WTC11 (cell line): Measurements from ENCODE around the gene MDN1. TPM values are rescaled to one million over a fixed set of nuclear protein-coding genes. Genes with fewer than 3 reads are reported as not detected.

Source experiments
- ATAC-seq: fragments of 200-7000 bp; cut with Tn5 transposase; 2 replicates; pipeline ENCODE4 v1.10.0; 2021; ENCODE audit warnings: mild to moderate bottlenecking, moderate library complexity
- CTCF ChIA-PET: fragments of 300-600 bp; sonication (Branson Sonifier 250); formaldehyde crosslinking; loops from one replicate; lab custom pipeline; 2021; ENCODE audit warnings: antibody characterized with exemption; lab: Charles Lee
- POLR2A ChIA-PET: fragments of 350-600 bp; sonication (Branson Sonifier 250); formaldehyde crosslinking; loops from one replicate; lab custom pipeline; 2021; ENCODE audit warnings: antibody characterized with exemption; lab: Charles Lee
- DNase-seq: peaks from one replicate; pipeline ENCODE4 v3.0.0; 2021; ENCODE audit warnings: low spot score
- H3K27ac Mint-ChIP-seq: 2 replicates; pipeline ENCODE4 v1.8.0; 2021; ENCODE audit warnings: mixed read lengths
- H3K27me3 Mint-ChIP-seq: 2 replicates; pipeline ENCODE4 v1.8.0; 2021; ENCODE audit warnings: low read depth, mild to moderate bottlenecking, moderate library complexity, mixed read lengths
- H3K36me3 Mint-ChIP-seq: 2 replicates; pipeline ENCODE4 v1.8.0; 2021; ENCODE audit warnings: mixed read lengths
- H3K4me1 Mint-ChIP-seq: 2 replicates; pipeline ENCODE4 v1.8.0; 2022; ENCODE audit warnings: mixed read lengths
- H3K4me3 Mint-ChIP-seq: 2 replicates; pipeline ENCODE4 v1.8.0; 2021; ENCODE audit warnings: mild to moderate bottlenecking, moderate library complexity, mixed read lengths
- H3K9me3 Mint-ChIP-seq: 2 replicates; pipeline ENCODE4 v1.8.0; 2021; ENCODE audit warnings: mixed read lengths
- ELF4 ChIP-seq: sonication (generic); formaldehyde crosslinking; IDR thresholded peaks from 2 replicates; pipeline ENCODE4 v1.8.1; 2022; ENCODE audit warnings: low read depth, mild to moderate bottlenecking, moderate library complexity, missing genetic modification reagents
- FOXJ3 ChIP-seq: sonication (generic); formaldehyde crosslinking; IDR thresholded peaks from 2 replicates; pipeline ENCODE4 v1.9.0; 2021; ENCODE audit warnings: missing genetic modification reagents, mild to moderate bottlenecking, borderline replicate concordance
- GTF2I ChIP-seq: fragments of 250-450 bp; sonication (Bioruptor Pico); conservative IDR thresholded peaks from 2 replicates; pipeline ENCODE4 v1.4.0; 2021; ENCODE audit warnings: mild to moderate bottlenecking
- HMGA2 ChIP-seq: fragments of 250-450 bp; sonication (Bioruptor Pico); IDR thresholded peaks from 2 replicates; pipeline ENCODE4 v1.4.0; 2021; ENCODE audit warnings: mild to moderate bottlenecking, moderate library complexity
- JAZF1 ChIP-seq: fragments of 250-450 bp; sonication (Bioruptor Pico); IDR thresholded peaks from 2 replicates; pipeline ENCODE4 v1.9.0; 2021; ENCODE audit warnings: moderate library complexity, mild to moderate bottlenecking, inconsistent platforms
- NFATC4 ChIP-seq: fragments of 250-450 bp; sonication (Bioruptor Pico); IDR thresholded peaks from 2 replicates; pipeline ENCODE4 v1.9.0; 2021; ENCODE audit warnings: mild to moderate bottlenecking
- NFE2L1 ChIP-seq: sonication (generic); formaldehyde crosslinking; IDR thresholded peaks from 2 replicates; pipeline ENCODE4 v1.8.1; 2023; ENCODE audit warnings: missing genetic modification reagents
- NFYB ChIP-seq: sonication (generic); formaldehyde crosslinking; conservative IDR thresholded peaks from 2 replicates; pipeline ENCODE4 v1.8.0; 2022; ENCODE audit warnings: low read depth, missing genetic modification reagents
- NR3C1 ChIP-seq: sonication (generic); formaldehyde crosslinking; conservative IDR thresholded peaks from 2 replicates; pipeline ENCODE4 v1.8.1; 2023; ENCODE audit warnings: low read depth, mild to moderate bottlenecking, missing genetic modification reagents
- RELA ChIP-seq: sonication (generic); formaldehyde crosslinking; IDR thresholded peaks from 2 replicates; pipeline ENCODE4 v1.8.1; 2022; ENCODE audit warnings: missing genetic modification reagents, mild to moderate bottlenecking, borderline replicate concordance
- TCF7 ChIP-seq: sonication (generic); formaldehyde crosslinking; IDR thresholded peaks from 2 replicates; pipeline ENCODE4 v1.8.0; 2022; ENCODE audit warnings: mild to moderate bottlenecking, low read depth, missing genetic modification reagents, moderate library complexity
- TEAD4 ChIP-seq: sonication (generic); formaldehyde crosslinking; IDR thresholded peaks from 2 replicates; pipeline ENCODE4 v1.8.0; 2022; ENCODE audit warnings: mild to moderate bottlenecking, missing genetic modification reagents
- ZNF138 ChIP-seq: sonication (generic); formaldehyde crosslinking; conservative IDR thresholded peaks from 2 replicates; pipeline ENCODE4 v1.8.1; 2022; ENCODE audit warnings: mild to moderate bottlenecking, moderate library complexity, missing genetic modification reagents
- ZNF423 ChIP-seq: fragments of 250-450 bp; sonication (Bioruptor Pico); IDR thresholded peaks from 2 replicates; pipeline ENCODE4 v2.1.2; 2022; ENCODE audit warnings: mild to moderate bottlenecking, moderate library complexity
- ZNF671 ChIP-seq: fragments of 250-450 bp; sonication (Bioruptor Pico); IDR thresholded peaks from 2 replicates; pipeline ENCODE4 v1.8.0; 2021; ENCODE audit warnings: mild to moderate bottlenecking
- total RNA-seq: library from RNA; stranded (reverse); gene quantifications from 3 replicates; pipeline ENCODE4 v1.2.3, GENCODE V29; 2021
- TF ChIP-seq, protein P1 (sequence below): sonication (generic); formaldehyde crosslinking; IDR thresholded peaks from 2 replicates; pipeline ENCODE4 v1.8.1; 2022; ENCODE audit warnings: low read depth, missing genetic modification reagents, borderline replicate concordance
- TF ChIP-seq, protein P2 (sequence below): sonication (generic); formaldehyde crosslinking; IDR thresholded peaks from 2 replicates; pipeline ENCODE4 v1.8.0; 2022; ENCODE audit warnings: mild to moderate bottlenecking, missing genetic modification reagents
- TF ChIP-seq, protein P3 (sequence below): fragments of 250-450 bp; sonication (Bioruptor Pico); IDR thresholded peaks from 2 replicates; pipeline ENCODE4 v1.9.0; 2021; ENCODE audit warnings: mild to moderate bottlenecking, borderline replicate concordance
- TF ChIP-seq, protein P4 (sequence below): sonication (generic); formaldehyde crosslinking; IDR thresholded peaks from 2 replicates; pipeline ENCODE4 v1.8.0; 2022; ENCODE audit warnings: mild to moderate bottlenecking, missing genetic modification reagents
- TF ChIP-seq, protein P5 (sequence below): fragments of 250-450 bp; sonication (Bioruptor Pico); IDR thresholded peaks from 2 replicates; pipeline ENCODE4 v1.9.0; 2021; ENCODE audit warnings: mild to moderate bottlenecking
- TF ChIP-seq, protein P6 (sequence below): sonication (generic); formaldehyde crosslinking; IDR thresholded peaks from 2 replicates; pipeline ENCODE4 v1.8.0; 2022; ENCODE audit warnings: mild to moderate bottlenecking, missing genetic modification reagents
- TF ChIP-seq, protein P7 (sequence below): sonication (generic); formaldehyde crosslinking; IDR thresholded peaks from 2 replicates; pipeline ENCODE4 v1.8.0; 2022; ENCODE audit warnings: mild to moderate bottlenecking, missing genetic modification reagents
- TF ChIP-seq, protein P8 (sequence below): fragments of 250-450 bp; sonication (Bioruptor Pico); IDR thresholded peaks from 2 replicates; pipeline ENCODE4 v1.8.0; 2021; ENCODE audit warnings: mild to moderate bottlenecking

The MDN1 gene
- total RNA-seq, 1 experiment from 2014 or later, result 195 TPM

DNA sequence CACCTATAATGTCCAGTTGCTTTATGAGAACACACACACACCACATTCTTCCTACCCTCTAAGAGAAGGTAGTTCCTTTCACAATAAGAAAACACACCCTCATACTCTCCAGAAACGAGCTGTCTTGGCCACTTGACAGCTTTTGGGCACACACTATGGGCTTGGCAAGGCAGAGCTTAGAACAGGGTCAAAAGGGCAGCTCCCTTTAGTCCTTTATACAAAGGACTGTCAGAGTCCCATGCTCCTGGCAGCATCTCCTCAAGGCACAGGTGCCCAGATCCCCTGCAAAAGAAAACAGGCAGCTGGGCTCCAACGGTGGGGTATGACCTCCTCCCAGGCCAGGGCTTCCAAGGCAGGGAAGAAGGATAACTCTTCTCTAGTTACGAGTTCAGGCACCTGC, 176.2 kb downstream of the MDN1 start (continued):
- TF ChIP-seq ZNF138 (CRISPR knock-in tag) (no peak), NFYB (CRISPR knock-in tag) (no peak), RELA (CRISPR knock-in tag) (no peak)

DNA sequence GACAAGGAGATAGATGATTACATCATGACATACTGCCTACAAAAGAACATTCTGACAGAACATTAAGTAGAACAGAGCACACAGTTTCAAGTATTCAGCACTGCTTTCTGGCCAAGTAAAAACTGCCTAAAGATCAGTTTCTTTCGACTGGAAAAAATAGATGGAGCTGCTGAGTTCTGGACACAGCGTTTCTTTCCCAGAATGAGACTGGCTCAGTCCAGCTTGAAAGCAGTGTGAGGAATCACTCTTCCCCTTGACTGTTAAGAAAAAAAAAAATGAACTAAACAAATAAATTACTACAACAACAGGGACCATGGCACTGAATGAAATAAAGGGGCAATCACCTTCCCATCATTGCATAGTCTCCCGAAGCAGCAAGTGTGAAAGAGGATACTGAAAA, 176.6 kb downstream of the MDN1 start:
- H3K36me3 Mint-ChIP-seq, result peaks cover 62% of the 10 kb centered on the region
- no peak for ATAC-seq
- no peak for DNase-seq
- H3K27me3 Mint-ChIP-seq, result no peaks in the 10 kb centered on the region
- TF ChIP-seq NFATC4 (CRISPR knock-in tag) (no peak), HMGA2 (CRISPR knock-in tag) (no peak), NR3C1 (CRISPR knock-in tag) (no peak), FOXJ3 (CRISPR knock-in tag) (no peak), TCF7 (CRISPR knock-in tag) (no peak), ELF4 (CRISPR knock-in tag) (no peak), GTF2I (CRISPR knock-in tag) (no peak), NFE2L1 (CRISPR knock-in tag) (no peak), ZNF423 (CRISPR knock-in tag) (no peak), JAZF1 (CRISPR knock-in tag) (no peak), ZNF671 (CRISPR knock-in tag) (no peak), TEAD4 (CRISPR knock-in tag) (no peak)
- TF ChIP-seq, protein P1, sequence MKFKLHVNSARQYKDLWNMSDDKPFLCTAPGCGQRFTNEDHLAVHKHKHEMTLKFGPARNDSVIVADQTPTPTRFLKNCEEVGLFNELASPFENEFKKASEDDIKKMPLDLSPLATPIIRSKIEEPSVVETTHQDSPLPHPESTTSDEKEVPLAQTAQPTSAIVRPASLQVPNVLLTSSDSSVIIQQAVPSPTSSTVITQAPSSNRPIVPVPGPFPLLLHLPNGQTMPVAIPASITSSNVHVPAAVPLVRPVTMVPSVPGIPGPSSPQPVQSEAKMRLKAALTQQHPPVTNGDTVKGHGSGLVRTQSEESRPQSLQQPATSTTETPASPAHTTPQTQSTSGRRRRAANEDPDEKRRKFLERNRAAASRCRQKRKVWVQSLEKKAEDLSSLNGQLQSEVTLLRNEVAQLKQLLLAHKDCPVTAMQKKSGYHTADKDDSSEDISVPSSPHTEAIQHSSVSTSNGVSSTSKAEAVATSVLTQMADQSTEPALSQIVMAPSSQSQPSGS (CRISPR knock-in tag), result no peak
- TF ChIP-seq, protein P2, sequence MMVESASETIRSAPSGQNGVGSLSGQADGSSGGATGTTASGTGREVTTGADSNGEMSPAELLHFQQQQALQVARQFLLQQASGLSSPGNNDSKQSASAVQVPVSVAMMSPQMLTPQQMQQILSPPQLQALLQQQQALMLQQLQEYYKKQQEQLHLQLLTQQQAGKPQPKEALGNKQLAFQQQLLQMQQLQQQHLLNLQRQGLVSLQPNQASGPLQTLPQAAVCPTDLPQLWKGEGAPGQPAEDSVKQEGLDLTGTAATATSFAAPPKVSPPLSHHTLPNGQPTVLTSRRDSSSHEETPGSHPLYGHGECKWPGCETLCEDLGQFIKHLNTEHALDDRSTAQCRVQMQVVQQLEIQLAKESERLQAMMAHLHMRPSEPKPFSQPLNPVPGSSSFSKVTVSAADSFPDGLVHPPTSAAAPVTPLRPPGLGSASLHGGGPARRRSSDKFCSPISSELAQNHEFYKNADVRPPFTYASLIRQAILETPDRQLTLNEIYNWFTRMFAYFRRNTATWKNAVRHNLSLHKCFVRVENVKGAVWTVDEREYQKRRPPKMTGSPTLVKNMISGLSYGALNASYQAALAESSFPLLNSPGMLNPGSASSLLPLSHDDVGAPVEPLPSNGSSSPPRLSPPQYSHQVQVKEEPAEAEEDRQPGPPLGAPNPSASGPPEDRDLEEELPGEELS (CRISPR knock-in tag), result no peak
- TF ChIP-seq, protein P3, sequence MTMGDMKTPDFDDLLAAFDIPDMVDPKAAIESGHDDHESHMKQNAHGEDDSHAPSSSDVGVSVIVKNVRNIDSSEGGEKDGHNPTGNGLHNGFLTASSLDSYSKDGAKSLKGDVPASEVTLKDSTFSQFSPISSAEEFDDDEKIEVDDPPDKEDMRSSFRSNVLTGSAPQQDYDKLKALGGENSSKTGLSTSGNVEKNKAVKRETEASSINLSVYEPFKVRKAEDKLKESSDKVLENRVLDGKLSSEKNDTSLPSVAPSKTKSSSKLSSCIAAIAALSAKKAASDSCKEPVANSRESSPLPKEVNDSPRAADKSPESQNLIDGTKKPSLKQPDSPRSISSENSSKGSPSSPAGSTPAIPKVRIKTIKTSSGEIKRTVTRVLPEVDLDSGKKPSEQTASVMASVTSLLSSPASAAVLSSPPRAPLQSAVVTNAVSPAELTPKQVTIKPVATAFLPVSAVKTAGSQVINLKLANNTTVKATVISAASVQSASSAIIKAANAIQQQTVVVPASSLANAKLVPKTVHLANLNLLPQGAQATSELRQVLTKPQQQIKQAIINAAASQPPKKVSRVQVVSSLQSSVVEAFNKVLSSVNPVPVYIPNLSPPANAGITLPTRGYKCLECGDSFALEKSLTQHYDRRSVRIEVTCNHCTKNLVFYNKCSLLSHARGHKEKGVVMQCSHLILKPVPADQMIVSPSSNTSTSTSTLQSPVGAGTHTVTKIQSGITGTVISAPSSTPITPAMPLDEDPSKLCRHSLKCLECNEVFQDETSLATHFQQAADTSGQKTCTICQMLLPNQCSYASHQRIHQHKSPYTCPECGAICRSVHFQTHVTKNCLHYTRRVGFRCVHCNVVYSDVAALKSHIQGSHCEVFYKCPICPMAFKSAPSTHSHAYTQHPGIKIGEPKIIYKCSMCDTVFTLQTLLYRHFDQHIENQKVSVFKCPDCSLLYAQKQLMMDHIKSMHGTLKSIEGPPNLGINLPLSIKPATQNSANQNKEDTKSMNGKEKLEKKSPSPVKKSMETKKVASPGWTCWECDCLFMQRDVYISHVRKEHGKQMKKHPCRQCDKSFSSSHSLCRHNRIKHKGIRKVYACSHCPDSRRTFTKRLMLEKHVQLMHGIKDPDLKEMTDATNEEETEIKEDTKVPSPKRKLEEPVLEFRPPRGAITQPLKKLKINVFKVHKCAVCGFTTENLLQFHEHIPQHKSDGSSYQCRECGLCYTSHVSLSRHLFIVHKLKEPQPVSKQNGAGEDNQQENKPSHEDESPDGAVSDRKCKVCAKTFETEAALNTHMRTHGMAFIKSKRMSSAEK (CRISPR knock-in tag), result no peak
- TF ChIP-seq, protein P4, sequence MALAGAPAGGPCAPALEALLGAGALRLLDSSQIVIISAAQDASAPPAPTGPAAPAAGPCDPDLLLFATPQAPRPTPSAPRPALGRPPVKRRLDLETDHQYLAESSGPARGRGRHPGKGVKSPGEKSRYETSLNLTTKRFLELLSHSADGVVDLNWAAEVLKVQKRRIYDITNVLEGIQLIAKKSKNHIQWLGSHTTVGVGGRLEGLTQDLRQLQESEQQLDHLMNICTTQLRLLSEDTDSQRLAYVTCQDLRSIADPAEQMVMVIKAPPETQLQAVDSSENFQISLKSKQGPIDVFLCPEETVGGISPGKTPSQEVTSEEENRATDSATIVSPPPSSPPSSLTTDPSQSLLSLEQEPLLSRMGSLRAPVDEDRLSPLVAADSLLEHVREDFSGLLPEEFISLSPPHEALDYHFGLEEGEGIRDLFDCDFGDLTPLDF (CRISPR knock-in tag), result no peak
- TF ChIP-seq, protein P5, sequence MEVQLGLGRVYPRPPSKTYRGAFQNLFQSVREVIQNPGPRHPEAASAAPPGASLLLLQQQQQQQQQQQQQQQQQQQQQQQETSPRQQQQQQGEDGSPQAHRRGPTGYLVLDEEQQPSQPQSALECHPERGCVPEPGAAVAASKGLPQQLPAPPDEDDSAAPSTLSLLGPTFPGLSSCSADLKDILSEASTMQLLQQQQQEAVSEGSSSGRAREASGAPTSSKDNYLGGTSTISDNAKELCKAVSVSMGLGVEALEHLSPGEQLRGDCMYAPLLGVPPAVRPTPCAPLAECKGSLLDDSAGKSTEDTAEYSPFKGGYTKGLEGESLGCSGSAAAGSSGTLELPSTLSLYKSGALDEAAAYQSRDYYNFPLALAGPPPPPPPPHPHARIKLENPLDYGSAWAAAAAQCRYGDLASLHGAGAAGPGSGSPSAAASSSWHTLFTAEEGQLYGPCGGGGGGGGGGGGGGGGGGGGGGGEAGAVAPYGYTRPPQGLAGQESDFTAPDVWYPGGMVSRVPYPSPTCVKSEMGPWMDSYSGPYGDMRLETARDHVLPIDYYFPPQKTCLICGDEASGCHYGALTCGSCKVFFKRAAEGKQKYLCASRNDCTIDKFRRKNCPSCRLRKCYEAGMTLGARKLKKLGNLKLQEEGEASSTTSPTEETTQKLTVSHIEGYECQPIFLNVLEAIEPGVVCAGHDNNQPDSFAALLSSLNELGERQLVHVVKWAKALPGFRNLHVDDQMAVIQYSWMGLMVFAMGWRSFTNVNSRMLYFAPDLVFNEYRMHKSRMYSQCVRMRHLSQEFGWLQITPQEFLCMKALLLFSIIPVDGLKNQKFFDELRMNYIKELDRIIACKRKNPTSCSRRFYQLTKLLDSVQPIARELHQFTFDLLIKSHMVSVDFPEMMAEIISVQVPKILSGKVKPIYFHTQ (CRISPR knock-in tag), result no peak
- TF ChIP-seq, protein P6, sequence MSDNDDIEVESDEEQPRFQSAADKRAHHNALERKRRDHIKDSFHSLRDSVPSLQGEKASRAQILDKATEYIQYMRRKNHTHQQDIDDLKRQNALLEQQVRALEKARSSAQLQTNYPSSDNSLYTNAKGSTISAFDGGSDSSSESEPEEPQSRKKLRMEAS (CRISPR knock-in tag), result no peak
- TF ChIP-seq, protein P7, sequence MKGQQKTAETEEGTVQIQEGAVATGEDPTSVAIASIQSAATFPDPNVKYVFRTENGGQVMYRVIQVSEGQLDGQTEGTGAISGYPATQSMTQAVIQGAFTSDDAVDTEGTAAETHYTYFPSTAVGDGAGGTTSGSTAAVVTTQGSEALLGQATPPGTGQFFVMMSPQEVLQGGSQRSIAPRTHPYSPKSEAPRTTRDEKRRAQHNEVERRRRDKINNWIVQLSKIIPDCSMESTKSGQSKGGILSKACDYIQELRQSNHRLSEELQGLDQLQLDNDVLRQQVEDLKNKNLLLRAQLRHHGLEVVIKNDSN (CRISPR knock-in tag), result no peak
- TF ChIP-seq, protein P8, sequence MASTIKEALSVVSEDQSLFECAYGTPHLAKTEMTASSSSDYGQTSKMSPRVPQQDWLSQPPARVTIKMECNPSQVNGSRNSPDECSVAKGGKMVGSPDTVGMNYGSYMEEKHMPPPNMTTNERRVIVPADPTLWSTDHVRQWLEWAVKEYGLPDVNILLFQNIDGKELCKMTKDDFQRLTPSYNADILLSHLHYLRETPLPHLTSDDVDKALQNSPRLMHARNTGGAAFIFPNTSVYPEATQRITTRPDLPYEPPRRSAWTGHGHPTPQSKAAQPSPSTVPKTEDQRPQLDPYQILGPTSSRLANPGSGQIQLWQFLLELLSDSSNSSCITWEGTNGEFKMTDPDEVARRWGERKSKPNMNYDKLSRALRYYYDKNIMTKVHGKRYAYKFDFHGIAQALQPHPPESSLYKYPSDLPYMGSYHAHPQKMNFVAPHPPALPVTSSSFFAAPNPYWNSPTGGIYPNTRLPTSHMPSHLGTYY (CRISPR knock-in tag), result no peak
- ChIA-PET CTCF (no interaction called here), POLR2A (interaction anchor here (0.6 kb wide), 1 partner anchor 261 kb away, joined by 4 read pairs; no protein-coding TSS in a partner anchor)
- peaks cover 10% of the 10 kb centered on the region for H3K4me1 Mint-ChIP-seq
- no peak overlapping the region for H3K27ac Mint-ChIP-seq
- H3K9me3 Mint-ChIP-seq, result no peaks in the 10 kb centered on the region
- no peak overlapping the region for H3K4me3 Mint-ChIP-seq
